Ureter (tissue), 1 donor: ENCODE results near the gene CCDC91. TPM values are rescaled to one million over a fixed set of nuclear protein-coding genes. Genes with fewer than 3 reads are reported as not detected.
"Not testable (repeated sequence)": the region's sequence is repeated elsewhere in the genome, so short reads cannot be mapped to it uniquely, and the experiment has no call there.

Experiments
- DNase-seq: peaks from one replicate; pipeline ENCODE4 v3.0.0-alpha.2; 2020; ENCODE audit warnings: low spot score
- total RNA-seq: library from RNA; stranded (reverse); gene quantifications from one replicate; pipeline ENCODE4 v1.2.4, GENCODE V29; 2023
- donor health status: DM: yes; HTN: yes; CAD: no.

Gene CCDC91
- total RNA-seq, 1 donor from 2014 or later, result 33.5 TPM

GRCh38 chr12:28290262-28290661, 100.0 kb downstream of the CCDC91 start:
- DNase-seq, result no peak

GRCh38 chr12:28292699-28293098, 102.4 kb downstream of the CCDC91 start:
- no peak for DNase-seq

GRCh38 chr12:28294300-28294699, 104.0 kb downstream of the CCDC91 start:
- no peak for DNase-seq

- DNase-seq, result no peak
These were observed 106.0 kb downstream of the CCDC91 start for GRCh38 chr12:28296287-28296686.

GRCh38 chr12:28303192-28303591, 112.9 kb downstream of the CCDC91 start:
- DNase-seq, result no peak

- DNase-seq, result no peak
These were observed 116.3 kb downstream of the CCDC91 start for GRCh38 chr12:28306535-28306934.

GRCh38 chr12:28308891-28309290, 118.6 kb downstream of the CCDC91 start:
- no peak for DNase-seq

- DNase-seq, result no peak
These were observed 123.4 kb downstream of the CCDC91 start for GRCh38 chr12:28313631-28314030.

- no peak for DNase-seq
These were observed 125.8 kb downstream of the CCDC91 start for GRCh38 chr12:28316049-28316448.

- DNase-seq, result no peak
These were observed 128.0 kb downstream of the CCDC91 start for GRCh38 chr12:28318273-28318672.

- DNase-seq, result no peak
These were observed 130.1 kb downstream of the CCDC91 start for GRCh38 chr12:28320353-28320752.

GRCh38 chr12:28327722-28328121, 137.5 kb downstream of the CCDC91 start:
- no peak for DNase-seq

- no peak for DNase-seq
These were observed 138.7 kb downstream of the CCDC91 start for GRCh38 chr12:28328967-28329366.

GRCh38 chr12:28329727-28330126, 139.5 kb downstream of the CCDC91 start:
- DNase-seq, result not testable (repeated sequence)

- not testable (repeated sequence) for DNase-seq
These were observed 140.0 kb downstream of the CCDC91 start for GRCh38 chr12:28330232-28330631.

- no peak for DNase-seq
These were observed 140.9 kb downstream of the CCDC91 start for GRCh38 chr12:28331130-28331529.

GRCh38 chr12:28340261-28341045, 150.2 kb downstream of the CCDC91 start:
- DNase-seq, result no peak

GRCh38 chr12:28343713-28344112, 153.5 kb downstream of the CCDC91 start:
- no peak for DNase-seq

- DNase-seq, result no peak
These were observed 156.3 kb downstream of the CCDC91 start for GRCh38 chr12:28346567-28346966.

- no peak for DNase-seq
These were observed 158.9 kb downstream of the CCDC91 start for GRCh38 chr12:28349196-28349595.

- DNase-seq, result no peak
These were observed 160.2 kb downstream of the CCDC91 start for GRCh38 chr12:28350502-28350901.

- DNase-seq, result no peak
These were observed 161.2 kb downstream of the CCDC91 start for GRCh38 chr12:28351414-28351813.

- no peak for DNase-seq
These were observed 164.9 kb downstream of the CCDC91 start for GRCh38 chr12:28355161-28355560.

- no peak for DNase-seq
These were observed 170.0 kb downstream of the CCDC91 start for GRCh38 chr12:28360253-28360652.
